Measurements from ENCODE around the gene SARM1. TPM values are rescaled to one million over a fixed set of nuclear protein-coding genes. Genes with fewer than 3 reads are reported as not detected.

Gene SARM1
- total RNA-seq, 1 experiment from 2014 or later, result 5.1 TPM

DNA sequence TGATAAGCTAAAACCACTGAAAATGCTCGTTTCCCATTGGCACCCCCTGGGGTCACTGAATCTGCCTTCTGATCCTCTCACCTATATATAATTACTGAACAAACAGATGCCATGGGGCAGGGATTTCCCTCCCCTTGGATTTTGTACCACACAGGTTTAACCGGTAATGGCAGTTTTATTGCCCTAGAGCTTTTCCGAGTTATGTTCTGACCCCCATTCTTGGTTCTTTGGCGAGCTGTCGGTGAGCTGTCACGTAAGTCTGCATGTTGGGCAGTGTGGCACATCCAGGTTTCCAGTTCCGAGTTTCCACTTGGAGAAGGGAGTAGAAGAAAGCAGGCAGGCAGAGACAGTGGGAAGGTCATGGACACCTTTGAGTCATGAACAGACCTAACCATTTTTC lies 45.4 kb upstream of the SARM1 start:
- Histone ChIP-seq H2BK12ac (ENCODE audit: insufficient read length, low read depth, low read length) (no peak overlapping the region), H4K20me1 (ENCODE audit: control insufficient read depth, insufficient read depth, insufficient read length) (peaks cover 3% of the 10 kb centered on the region), H4K8ac (replicated peaks; ENCODE audit: insufficient read length, low read depth, low read length) (no peak overlapping the region), H3K27ac (ENCODE audit: insufficient read length, low read depth, low read length) (no peak overlapping the region), H3K56ac (ENCODE audit: insufficient read length, low read depth, low read length) (no peak overlapping the region), H2AK5ac (ENCODE audit: insufficient read length, low read length) (no peak overlapping the region), H3K9me3 (ENCODE audit: control insufficient read depth, low read depth, low read length) (no peaks in the 10 kb centered on the region), H3K79me2 (ENCODE audit: insufficient read depth, low read length) (peaks cover 37% of the 10 kb centered on the region; the same call in 1 of the 2 replicates), H2BK5ac (ENCODE audit: insufficient read length, low read length) (no peak overlapping the region), H2BK120ac (ENCODE audit: low read depth, low read length, poor library complexity, severe bottlenecking) (no peak overlapping the region), H3K23me2 (ENCODE audit: insufficient read length, low read depth, low read length, poor library complexity, severe bottlenecking) (peaks cover under 1% of the 10 kb centered on the region), H3K27me3 (ENCODE audit: insufficient read depth, low read length) (no peaks in the 10 kb centered on the region), H4K5ac (ENCODE audit: insufficient read length, low read depth, low read length) (no peak overlapping the region), H3K23ac (ENCODE audit: insufficient read length, low read depth, low read length) (no peak overlapping the region), H3K79me1 (ENCODE audit: insufficient read depth, low read depth, low read length, poor library complexity, severe bottlenecking) (peaks cover 9% of the 10 kb centered on the region), H3K4ac (ENCODE audit: low read depth, low read length) (no peak overlapping the region), H3K4me1 (ENCODE audit: insufficient read depth, low read length) (peaks cover 4% of the 10 kb centered on the region), H3T11ph (ENCODE audit: low read length) (no peak overlapping the region), H2BK20ac (ENCODE audit: low read depth, low read length, poor library complexity, severe bottlenecking) (no peak overlapping the region), H2AFZ (ENCODE audit: low read length) (no peak overlapping the region), H3K18ac (ENCODE audit: insufficient read length, low read depth, low read length) (no peak overlapping the region), H3K4me2 (ENCODE audit: insufficient read depth, insufficient read length, low read length) (no peak overlapping the region), H3K9ac (ENCODE audit: extremely low read depth, insufficient read length, low read length) (no peak overlapping the region), H4K91ac (ENCODE audit: insufficient read length, low read depth, low read length) (no peak overlapping the region), H3K14ac (ENCODE audit: insufficient read depth, low read length) (no peak overlapping the region), H2BK15ac (ENCODE audit: low read depth, low read length) (no peak overlapping the region)
- peak; percentile 17 for DNase-seq
- TF ChIP-seq, protein P1, sequence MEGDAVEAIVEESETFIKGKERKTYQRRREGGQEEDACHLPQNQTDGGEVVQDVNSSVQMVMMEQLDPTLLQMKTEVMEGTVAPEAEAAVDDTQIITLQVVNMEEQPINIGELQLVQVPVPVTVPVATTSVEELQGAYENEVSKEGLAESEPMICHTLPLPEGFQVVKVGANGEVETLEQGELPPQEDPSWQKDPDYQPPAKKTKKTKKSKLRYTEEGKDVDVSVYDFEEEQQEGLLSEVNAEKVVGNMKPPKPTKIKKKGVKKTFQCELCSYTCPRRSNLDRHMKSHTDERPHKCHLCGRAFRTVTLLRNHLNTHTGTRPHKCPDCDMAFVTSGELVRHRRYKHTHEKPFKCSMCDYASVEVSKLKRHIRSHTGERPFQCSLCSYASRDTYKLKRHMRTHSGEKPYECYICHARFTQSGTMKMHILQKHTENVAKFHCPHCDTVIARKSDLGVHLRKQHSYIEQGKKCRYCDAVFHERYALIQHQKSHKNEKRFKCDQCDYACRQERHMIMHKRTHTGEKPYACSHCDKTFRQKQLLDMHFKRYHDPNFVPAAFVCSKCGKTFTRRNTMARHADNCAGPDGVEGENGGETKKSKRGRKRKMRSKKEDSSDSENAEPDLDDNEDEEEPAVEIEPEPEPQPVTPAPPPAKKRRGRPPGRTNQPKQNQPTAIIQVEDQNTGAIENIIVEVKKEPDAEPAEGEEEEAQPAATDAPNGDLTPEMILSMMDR (conservative IDR thresholded peaks at IDR 0.05), result no peak
- no peak overlapping the region for H3K4me3 Mint-ChIP-seq
- H3K9me3 Mint-ChIP-seq, result no peaks in the 10 kb centered on the region
- H3K27ac Mint-ChIP-seq, result 0 out of 7 replicates have a peak overlapping the region, but pooled peaks of 1 of the 3 experiments have one; percentile 16
- H3K4me1 Mint-ChIP-seq, result peaks cover 17 to 19% of the 10 kb centered on the region in 2 experiments
- WGBS (ENCODE audit: extremely low coverage, insufficient read length, low lambda C conversion rate), result no CpG with 5 or more reads among the region's 7 CpGs
- H3K36me3 Mint-ChIP-seq (ENCODE audit: insufficient read depth in 1 of 3, low read depth in 3 of 3), result peaks cover 29 to 56% (median 52%) of the 10 kb centered on the region in 3 experiments; a peak in 6 of 7 replicates
- no peaks in the 10 kb centered on the region for H3K27me3 Mint-ChIP-seq (ENCODE audit: low read depth)

Measured in H9 (cell line).